Stomach (tissue), 9 donors: ENCODE data around the gene FAM228B. TPM values are rescaled to one million over a fixed set of nuclear protein-coding genes. Genes with fewer than 3 reads are reported as not detected.

Source experiments
- DNase-seq, 2 donors: peaks; one replicate each; pipeline versions ENCODE4 v3.0.0 to v3.0.0-alpha.2; 2013 to 2019
- H3K27ac ChIP-seq, 5 donors: fragments of 200-600 bp in 4 of 5; sonication (generic) in 4 of 5; one replicate each; pipeline ENCODE4 v1.5.1; 2013 to 2019; ENCODE audit warnings: mild to moderate bottlenecking in 1 of 5, moderate library complexity in 1 of 5
- H3K27me3 ChIP-seq, 3 donors: fragments of 200-600 bp; sonication (generic); one replicate each; pipeline ENCODE4 v1.5.1; 2017 to 2019; ENCODE audit warnings: mixed run types in 1 of 3
- H3K36me3 ChIP-seq, 4 donors: fragments of 200-600 bp; sonication (generic); 1 replicate in 3 of 4; 2 replicates in 1 of 4; pipeline ENCODE4 v1.5.1; 2016 to 2019
- H3K4me1 ChIP-seq, 4 donors: fragments of 200-600 bp; sonication (generic); one replicate each; pipeline ENCODE4 v1.5.1; 2016 to 2019
- H3K4me3 ChIP-seq, 4 donors: fragments of 200-600 bp; sonication (generic) in 3 of 4; one replicate each; pipeline ENCODE4 v1.5.1; 2016 to 2019; ENCODE audit warnings: mild to moderate bottlenecking in 1 of 4
- H3K9me3 ChIP-seq, 4 donors: fragments of 200-600 bp; sonication (generic); one replicate each; pipeline ENCODE4 v1.5.1; 2016 to 2019
- EP300 ChIP-seq: sonication (generic); formaldehyde crosslinking; IDR thresholded peaks from one replicate; pipeline ENCODE4 v1.6.1; 2017; ENCODE audit warnings: antibody characterized with exemption
- POLR2A ChIP-seq, 4 donors: fragments of 450-650 bp; IDR thresholded peaks; one replicate each; pipeline ENCODE4 v1.6.1; 2016; ENCODE audit warnings: antibody characterized with exemption in 4 of 4, control low read depth in 2 of 4, mild to moderate bottlenecking in 1 of 4, moderate library complexity in 1 of 4
- POLR2AphosphoS5 ChIP-seq, 3 donors: sonication (generic); formaldehyde crosslinking; IDR thresholded peaks; one replicate each; pipeline ENCODE4 v1.6.1; 2016; ENCODE audit warnings: antibody characterized with exemption in 3 of 3
- WGBS, 5 donors: extraction: QIAGEN DNeasy Blood & Tissue Kit in 3 of 5; methylation state at CpG; one replicate each; pipeline versions ENCODE4 v1.1.5 to v1.1.7; 2013 to 2018; 5-methylcytosine and 5-hydroxymethylcytosine counted together
- intact Hi-C: fragments of 100-400 bp; cut with DNase I; formaldehyde crosslinking; loops from one replicate; pipeline ENCODE4 v1.15.1; 2023; ENCODE audit warnings: low total_unique reads
- polyA plus RNA-seq, 3 donors: library from polyadenylated mRNA; stranded (reverse); fragments of 200-250 nt; gene quantifications; one replicate each; pipeline ENCODE4 v1.2.3, GENCODE V29; 2013
- total RNA-seq, 5 donors: library from RNA; depleted of rRNA; stranded (reverse); fragments of >200 nt; gene quantifications; one replicate each; pipeline versions ENCODE4 v1.1.0 to v1.2.3, GENCODE V29; 2014 to 2016
- TF ChIP-seq, protein P1 (sequence below), 7 experiments: fragments of 450-650 bp in 4 of 7; fragments of 200-600 bp in 3 of 7; sonication (generic) in 3 of 7; IDR thresholded peaks; one replicate each; pipeline ENCODE4 v1.5.1; 2016 to 2019; ENCODE audit warnings: antibody characterized with exemption in 7 of 7, control low read depth in 2 of 7, mild to moderate bottlenecking in 1 of 7
- donor health status: healthy with polysubstance abuse.
- donor health status: Bipolar disorder and iron deficiency.
- donor health status: healthy.

FAM228B gene
- total and polyA plus RNA-seq, 8 donors: 8.4 to 43.2 (median 14.5) TPM; not detected in 1

DNA sequence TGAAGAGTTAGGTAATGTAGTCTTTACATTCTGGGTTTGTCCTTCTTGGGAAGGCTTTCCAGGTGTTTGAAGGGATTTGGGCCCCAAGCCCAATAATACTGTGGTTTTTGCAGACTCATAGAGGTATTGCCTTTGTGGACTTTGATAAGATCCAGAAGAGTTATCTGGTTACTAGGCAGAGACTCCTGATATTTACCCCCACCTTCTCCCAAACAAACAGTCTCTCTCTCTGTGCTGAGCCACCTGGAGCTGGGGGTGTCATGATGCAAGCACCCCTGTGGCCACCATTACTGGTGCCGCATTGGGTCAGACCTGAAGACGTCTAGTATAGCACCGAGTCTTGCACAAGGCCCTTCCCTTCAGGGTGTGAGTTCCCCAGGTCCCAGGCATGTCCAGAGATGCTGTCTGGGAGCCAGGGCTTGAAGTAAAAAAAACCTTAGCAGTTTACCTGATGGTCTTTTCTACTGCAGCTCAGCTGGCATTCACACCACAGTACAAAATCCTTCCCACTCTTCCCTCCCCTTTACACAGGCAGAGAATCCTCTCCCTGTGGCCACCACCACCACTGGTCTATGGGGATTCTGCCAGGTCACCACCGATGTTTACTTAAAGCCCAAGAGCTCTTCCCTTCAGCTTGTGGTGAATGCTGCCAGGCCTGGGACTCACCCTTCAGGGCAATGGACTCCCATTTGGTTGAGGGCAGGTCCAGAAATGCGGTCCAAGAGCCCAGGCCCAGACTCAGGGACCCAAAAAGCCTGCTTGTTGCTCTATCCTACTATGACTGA is 29.3 kb downstream of the FAM228B start:
- Histone ChIP-seq H3K4me3 (no peak overlapping the region), H3K36me3 (peaks cover 5 to 55% (median 26%) of the 10 kb centered on the region in 4 donors), H3K27ac (no peak overlapping the region), H3K9me3 (peaks cover 0 to 6% (median 5%) of the 10 kb centered on the region in 4 donors), H3K4me1 (no peaks in the 10 kb centered on the region), H3K27me3 (no peaks in the 10 kb centered on the region)
- no peak for DNase-seq
- intact Hi-C loops: no loop called here
- whole genome bisulfite sequencing, 5 donors: 81 to 88% (median 84%) methylated on average over 5 of the region's 5 CpGs
- TF ChIP-seq POLR2AphosphoS5 (IDR thresholded peaks at IDR 0.05) (no peak), POLR2A (IDR thresholded peaks at IDR 0.05) (no peak), EP300 (no peak)
- TF ChIP-seq, protein P1, sequence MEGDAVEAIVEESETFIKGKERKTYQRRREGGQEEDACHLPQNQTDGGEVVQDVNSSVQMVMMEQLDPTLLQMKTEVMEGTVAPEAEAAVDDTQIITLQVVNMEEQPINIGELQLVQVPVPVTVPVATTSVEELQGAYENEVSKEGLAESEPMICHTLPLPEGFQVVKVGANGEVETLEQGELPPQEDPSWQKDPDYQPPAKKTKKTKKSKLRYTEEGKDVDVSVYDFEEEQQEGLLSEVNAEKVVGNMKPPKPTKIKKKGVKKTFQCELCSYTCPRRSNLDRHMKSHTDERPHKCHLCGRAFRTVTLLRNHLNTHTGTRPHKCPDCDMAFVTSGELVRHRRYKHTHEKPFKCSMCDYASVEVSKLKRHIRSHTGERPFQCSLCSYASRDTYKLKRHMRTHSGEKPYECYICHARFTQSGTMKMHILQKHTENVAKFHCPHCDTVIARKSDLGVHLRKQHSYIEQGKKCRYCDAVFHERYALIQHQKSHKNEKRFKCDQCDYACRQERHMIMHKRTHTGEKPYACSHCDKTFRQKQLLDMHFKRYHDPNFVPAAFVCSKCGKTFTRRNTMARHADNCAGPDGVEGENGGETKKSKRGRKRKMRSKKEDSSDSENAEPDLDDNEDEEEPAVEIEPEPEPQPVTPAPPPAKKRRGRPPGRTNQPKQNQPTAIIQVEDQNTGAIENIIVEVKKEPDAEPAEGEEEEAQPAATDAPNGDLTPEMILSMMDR (IDR thresholded peaks at IDR 0.05): no peak

DNA sequence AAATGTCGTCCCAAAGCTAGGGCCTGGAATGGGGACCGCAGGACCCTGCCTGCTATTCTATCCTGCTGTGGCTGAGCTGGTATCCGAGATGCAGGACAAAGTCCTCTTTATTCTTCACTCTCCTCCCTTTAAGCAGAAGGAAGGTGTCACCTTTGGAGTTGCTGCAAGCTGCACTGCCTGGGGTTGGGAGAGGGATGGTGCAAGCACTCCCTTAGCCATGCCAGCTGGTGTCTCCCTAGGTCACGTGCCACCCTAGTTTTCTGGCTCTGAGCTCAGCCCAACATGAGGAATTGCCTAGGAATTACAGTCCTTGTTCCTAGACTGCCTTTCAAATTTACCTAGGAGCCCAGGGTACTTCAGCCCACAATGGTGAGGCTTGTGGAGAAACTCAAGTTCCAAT is 30.2 kb downstream of the FAM228B start:
- intact Hi-C loops: no loop called here
- peaks cover 5 to 47% (median 21%) of the 10 kb centered on the region in 4 donors for H3K36me3 ChIP-seq
- TF ChIP-seq, protein P1 (IDR thresholded peaks at IDR 0.05): no peak
- TF ChIP-seq POLR2A (IDR thresholded peaks at IDR 0.05): no peak
- TF ChIP-seq EP300: no peak
- no peak for TF ChIP-seq POLR2AphosphoS5 (IDR thresholded peaks at IDR 0.05)
- DNase-seq: no peak
- no peaks in the 10 kb centered on the region for H3K9me3 ChIP-seq
- H3K27ac ChIP-seq: no peak overlapping the region
- H3K27me3 ChIP-seq: no peaks in the 10 kb centered on the region
- WGBS, 5 donors: 76 to 92% (median 87%) methylated on average over 4 of the region's 4 CpGs
- H3K4me1 ChIP-seq: no peaks in the 10 kb centered on the region
- H3K4me3 ChIP-seq: no peak overlapping the region

DNA sequence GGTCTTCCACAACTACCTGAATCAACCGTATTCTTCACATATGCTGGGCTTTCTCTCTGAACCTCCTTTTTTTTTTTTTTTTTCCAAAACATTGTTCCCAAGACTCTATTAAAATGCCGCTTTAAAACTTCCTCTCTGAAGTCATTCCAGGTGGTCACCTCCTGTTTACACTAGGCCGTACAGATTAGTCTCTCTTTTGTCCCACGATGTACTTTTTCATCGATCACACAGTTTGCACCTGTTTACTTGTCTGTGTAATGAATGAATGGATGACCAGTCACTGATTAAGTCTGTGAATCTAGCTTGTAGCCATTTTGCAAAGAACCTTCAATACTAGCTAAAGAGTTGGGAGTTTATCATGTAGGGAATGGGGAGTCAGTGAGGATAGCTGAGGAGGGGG is 34.9 kb downstream of the FAM228B start:
- WGBS, 5 donors: 36 to 58% (median 51%) methylated on average over 5 of the region's 5 CpGs
- intact Hi-C loops: no loop called here

DNA sequence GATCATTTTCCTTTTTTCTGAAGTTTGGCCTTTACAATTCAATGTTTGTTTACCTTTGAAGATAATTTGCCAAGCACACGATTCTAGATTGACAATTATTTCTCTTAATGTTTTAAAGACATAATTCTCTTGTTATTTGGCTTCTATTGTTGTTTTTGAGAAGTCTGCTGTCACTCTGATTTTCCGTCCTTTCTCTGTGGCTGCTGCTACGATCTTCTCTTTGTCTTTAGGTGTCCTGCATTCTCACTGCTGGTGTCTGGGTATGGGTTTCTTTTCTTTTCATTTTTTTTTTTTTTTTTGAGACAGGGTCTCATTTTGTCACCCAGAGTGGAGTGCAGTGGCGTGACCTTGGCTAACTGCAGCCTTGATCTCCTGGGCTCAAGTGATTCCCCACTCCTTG is 36.4 kb downstream of the FAM228B start:
- DNase-seq: no peak
- Histone ChIP-seq H3K4me3 (no peak overlapping the region), H3K4me1 (no peaks in the 10 kb centered on the region), H3K27ac (no peak overlapping the region), H3K36me3 (peaks cover 0 to 17% (median 12%) of the 10 kb centered on the region in 4 donors), H3K27me3 (no peaks in the 10 kb centered on the region), H3K9me3 (no peaks in the 10 kb centered on the region)
- intact Hi-C loops: no loop called here
- WGBS, 5 donors: 82 to 86% (median 83%) methylated on average over 4 of the region's 4 CpGs
- TF ChIP-seq POLR2AphosphoS5 (IDR thresholded peaks at IDR 0.05) (no peak), POLR2A (IDR thresholded peaks at IDR 0.05) (no peak), EP300 (no peak)
- TF ChIP-seq, protein P1 (IDR thresholded peaks at IDR 0.05): no peak

More for the DNA sequence above, 34.9 kb downstream of the FAM228B start:
- no peak for DNase-seq
- no peaks in the 10 kb centered on the region for H3K27me3 ChIP-seq
- H3K27ac ChIP-seq: no peak overlapping the region
- no peaks in the 10 kb centered on the region for H3K9me3 ChIP-seq
- H3K4me3 ChIP-seq: no peak overlapping the region
- H3K36me3 ChIP-seq: peaks cover 0 to 19% (median 16%) of the 10 kb centered on the region in 4 donors
- no peaks in the 10 kb centered on the region for H3K4me1 ChIP-seq
- TF ChIP-seq POLR2AphosphoS5 (IDR thresholded peaks at IDR 0.05): no peak
- no peak for TF ChIP-seq POLR2A (IDR thresholded peaks at IDR 0.05)

DNA sequence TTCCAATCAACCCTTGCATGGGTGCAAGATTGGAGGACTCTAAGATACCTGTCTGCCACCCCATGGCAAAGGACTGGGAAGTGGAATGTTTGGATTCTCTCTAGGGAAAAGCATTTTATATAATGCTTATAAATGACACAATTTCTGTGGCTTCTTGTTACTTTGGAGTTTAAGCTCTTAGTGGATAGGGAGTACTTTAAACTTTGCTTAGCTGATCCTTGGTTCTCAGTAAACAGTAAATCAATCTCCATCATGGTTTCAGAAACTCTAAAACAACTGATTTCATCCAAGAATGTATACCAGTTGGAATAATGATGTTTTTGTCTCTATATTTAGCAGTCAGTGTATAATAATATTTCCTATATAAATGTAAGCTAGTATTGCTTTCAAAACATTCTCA is 37.5 kb downstream of the FAM228B start:
- TF ChIP-seq EP300 (no peak), POLR2A (IDR thresholded peaks at IDR 0.05) (no peak), POLR2AphosphoS5 (IDR thresholded peaks at IDR 0.05) (no peak)
- TF ChIP-seq, protein P1 (IDR thresholded peaks at IDR 0.05): no peak
- H3K27ac ChIP-seq: no peak overlapping the region
- intact Hi-C loops: no loop called here
- no peak for DNase-seq
- H3K4me3 ChIP-seq: no peak overlapping the region
- no peaks in the 10 kb centered on the region for H3K4me1 ChIP-seq
- H3K27me3 ChIP-seq: no peaks in the 10 kb centered on the region
- peaks cover 0 to 17% (median 12%) of the 10 kb centered on the region in 4 donors for H3K36me3 ChIP-seq
- no peaks in the 10 kb centered on the region for H3K9me3 ChIP-seq
